ENCODE data around the gene SIPA1. TPM values are rescaled to one million over a fixed set of nuclear protein-coding genes. Genes with fewer than 3 reads are reported as not detected.

The SIPA1 gene
- total RNA-seq, 4 donors from 2014 or later: 40.7 to 56.3 (median 45.8) TPM

- no peaks in the 10 kb centered on the region for H3K27me3 ChIP-seq
- H3K9me3 ChIP-seq: no peaks in the 10 kb centered on the region
- intact Hi-C loops (cut with DNase I): no loop called here
- peaks cover 5 to 45% (median 37%) of the 10 kb centered on the region in 4 donors for H3K36me3 ChIP-seq
- peak overlapping the region; percentile 87 to 97 (median 96) for H3K27ac ChIP-seq (replicated peaks in 1 of 4)
- H3K4me1 ChIP-seq: peaks cover 63 to 81% (median 77%) of the 10 kb centered on the region in 4 donors
- peak overlapping the region; percentile 72 to 96 (median 80) for H3K4me3 ChIP-seq
- DNase-seq (ENCODE audit: extremely low spot score): no peak
- no peak for TF ChIP-seq POLR2A (IDR thresholded peaks at IDR 0.05; ENCODE audit: low read depth)
- TF ChIP-seq POLR2AphosphoS5 (IDR thresholded peaks at IDR 0.05): no peak
- no peak for TF ChIP-seq CTCF (IDR thresholded peaks at IDR 0.05)
- TF ChIP-seq EP300 (IDR thresholded peaks at IDR 0.05): no peak
- 68% methylated on average over 12 of the region's 12 CpGs for WGBS
These were observed 25.9 kb upstream of the SIPA1 start for GRCh38 chr11:65611758-65612603.

GRCh38 chr11:65612691-65613090 lies 25.2 kb upstream of the SIPA1 start:
- peaks cover 10 to 47% (median 41%) of the 10 kb centered on the region in 4 donors for H3K36me3 ChIP-seq
- DNase-seq (ENCODE audit: extremely low spot score): no peak
- no peaks in the 10 kb centered on the region for H3K27me3 ChIP-seq
- H3K27ac ChIP-seq (replicated peaks in 1 of 4): peak overlapping the region; percentile 87 to 97 (median 96)
- H3K4me3 ChIP-seq: peak overlapping the region; percentile 72 to 96 (median 80)
- no peaks in the 10 kb centered on the region for H3K9me3 ChIP-seq
- TF ChIP-seq CTCF (IDR thresholded peaks at IDR 0.05): no peak
- TF ChIP-seq POLR2A (IDR thresholded peaks at IDR 0.05; ENCODE audit: low read depth): no peak
- no peak for TF ChIP-seq POLR2AphosphoS5 (IDR thresholded peaks at IDR 0.05)
- TF ChIP-seq EP300 (IDR thresholded peaks at IDR 0.05): no peak
- 43% methylated on average over 1 of the region's 7 CpGs for WGBS
- intact Hi-C loops (cut with DNase I): no loop called here
- peaks cover 64 to 81% (median 78%) of the 10 kb centered on the region in 4 donors for H3K4me1 ChIP-seq

- Histone ChIP-seq H3K4me1 (peaks cover 58 to 75% (median 73%) of the 10 kb centered on the region in 4 donors), H3K27ac (replicated peaks in 1 of 4) (peak overlapping the region; percentile 87 to 97 (median 96)), H3K4me3 (peak overlapping the region; percentile 72 to 96 (median 80)), H3K9me3 (no peaks in the 10 kb centered on the region), H3K36me3 (peaks cover 12 to 47% (median 42%) of the 10 kb centered on the region in 4 donors), H3K27me3 (no peaks in the 10 kb centered on the region)
- TF ChIP-seq POLR2A (IDR thresholded peaks at IDR 0.05; ENCODE audit: low read depth) (no peak), CTCF (IDR thresholded peaks at IDR 0.05) (no peak), POLR2AphosphoS5 (IDR thresholded peaks at IDR 0.05) (no peak), EP300 (IDR thresholded peaks at IDR 0.05) (no peak)
- intact Hi-C loops (cut with DNase I): no loop called here
- no peak for DNase-seq (ENCODE audit: extremely low spot score)
- WGBS: 3% methylated on average over 7 of the region's 43 CpGs
These were observed 24.6 kb upstream of the SIPA1 start for GRCh38 chr11:65613091-65613928.

- intact Hi-C loops (cut with DNase I): loop anchor here (2.0 kb wide), 1 partner anchor 41 kb away; no protein-coding TSS in a partner anchor
- peak within 1 kb of the TSS; percentile 72 to 96 (median 82) for H3K4me3 ChIP-seq
These were observed 22.5 kb upstream of the SIPA1 start, which contains the start of gene PCNX3 for GRCh38 chr11:65615229-65615949. TSS of gene PCNX3 (plus strand) at chr11:65615776. CDS start at chr11:65616312, 536 bp downstream.

More at GRCh38 chr11:65615229-65615949, 22.5 kb upstream of the SIPA1 start, which contains the start of gene PCNX3:
- H3K27me3 ChIP-seq: no peaks in the 10 kb centered on the region
- no peaks in the 10 kb centered on the region for H3K9me3 ChIP-seq
- H3K27ac ChIP-seq (replicated peaks in 1 of 4): peak within 1 kb of the TSS; percentile 87 to 97 (median 96)
- H3K4me1 ChIP-seq: peaks cover 40 to 60% (median 55%) of the 10 kb centered on the region in 4 donors
- WGBS: 0% methylated on average over 36 of the region's 55 CpGs
- TF ChIP-seq POLR2AphosphoS5 (IDR thresholded peaks at IDR 0.05): peak; percentile 88 to 95
- TF ChIP-seq POLR2A (IDR thresholded peaks at IDR 0.05; ENCODE audit: low read depth): peak; percentile 19
- peak in 1 of 3 experiments; percentile 35 for TF ChIP-seq CTCF (IDR thresholded peaks at IDR 0.05)
- no peak for TF ChIP-seq EP300 (IDR thresholded peaks at IDR 0.05)
- peak; percentile 100 for DNase-seq (ENCODE audit: extremely low spot score)
- H3K36me3 ChIP-seq: peaks cover 26 to 51% (median 49%) of the 10 kb centered on the region in 4 donors
